22Rv1 (cell line): ENCODE measurements around the gene GLCCI1.

Experiments used
- H3K27ac ChIP-seq: fragments of 450-650 bp; 2 replicates; pipeline ENCODE4 v1.5.1; 2017
- ZFX ChIP-seq: fragments of 450-650 bp; IDR thresholded peaks from 2 replicates; pipeline ENCODE4 v1.6.1; 2017; ENCODE audit warnings: antibody characterized with exemption, borderline replicate concordance
- TF ChIP-seq, protein P1 (sequence below): fragments of 450-650 bp; IDR thresholded peaks from 2 replicates; pipeline ENCODE4 v1.5.1; 2017; ENCODE audit warnings: mild to moderate bottlenecking

GLCCI1 gene

DNA sequence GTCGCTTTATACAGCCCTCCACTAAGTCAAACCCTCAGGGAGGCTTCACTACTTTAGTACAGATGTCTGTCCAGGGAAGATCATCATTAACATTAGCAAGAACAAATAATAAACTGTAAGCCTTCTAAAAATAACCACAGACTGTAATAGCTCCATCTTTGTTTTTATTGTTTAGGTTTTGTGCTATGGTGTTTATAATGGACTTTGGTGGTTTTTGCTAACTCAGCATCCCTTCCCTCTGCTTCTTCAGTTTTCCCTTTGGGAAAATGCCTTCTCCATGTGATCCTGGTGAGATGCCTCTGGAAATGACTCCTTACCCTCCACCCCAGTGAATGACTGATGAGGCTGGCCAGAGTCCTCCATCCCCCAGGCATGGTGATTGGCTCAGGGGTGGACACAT is 162.1 kb downstream of the GLCCI1 start:
- no peak overlapping the region for H3K27ac ChIP-seq
- TF ChIP-seq, protein P1, sequence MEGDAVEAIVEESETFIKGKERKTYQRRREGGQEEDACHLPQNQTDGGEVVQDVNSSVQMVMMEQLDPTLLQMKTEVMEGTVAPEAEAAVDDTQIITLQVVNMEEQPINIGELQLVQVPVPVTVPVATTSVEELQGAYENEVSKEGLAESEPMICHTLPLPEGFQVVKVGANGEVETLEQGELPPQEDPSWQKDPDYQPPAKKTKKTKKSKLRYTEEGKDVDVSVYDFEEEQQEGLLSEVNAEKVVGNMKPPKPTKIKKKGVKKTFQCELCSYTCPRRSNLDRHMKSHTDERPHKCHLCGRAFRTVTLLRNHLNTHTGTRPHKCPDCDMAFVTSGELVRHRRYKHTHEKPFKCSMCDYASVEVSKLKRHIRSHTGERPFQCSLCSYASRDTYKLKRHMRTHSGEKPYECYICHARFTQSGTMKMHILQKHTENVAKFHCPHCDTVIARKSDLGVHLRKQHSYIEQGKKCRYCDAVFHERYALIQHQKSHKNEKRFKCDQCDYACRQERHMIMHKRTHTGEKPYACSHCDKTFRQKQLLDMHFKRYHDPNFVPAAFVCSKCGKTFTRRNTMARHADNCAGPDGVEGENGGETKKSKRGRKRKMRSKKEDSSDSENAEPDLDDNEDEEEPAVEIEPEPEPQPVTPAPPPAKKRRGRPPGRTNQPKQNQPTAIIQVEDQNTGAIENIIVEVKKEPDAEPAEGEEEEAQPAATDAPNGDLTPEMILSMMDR = no peak
- no peak for TF ChIP-seq ZFX

DNA sequence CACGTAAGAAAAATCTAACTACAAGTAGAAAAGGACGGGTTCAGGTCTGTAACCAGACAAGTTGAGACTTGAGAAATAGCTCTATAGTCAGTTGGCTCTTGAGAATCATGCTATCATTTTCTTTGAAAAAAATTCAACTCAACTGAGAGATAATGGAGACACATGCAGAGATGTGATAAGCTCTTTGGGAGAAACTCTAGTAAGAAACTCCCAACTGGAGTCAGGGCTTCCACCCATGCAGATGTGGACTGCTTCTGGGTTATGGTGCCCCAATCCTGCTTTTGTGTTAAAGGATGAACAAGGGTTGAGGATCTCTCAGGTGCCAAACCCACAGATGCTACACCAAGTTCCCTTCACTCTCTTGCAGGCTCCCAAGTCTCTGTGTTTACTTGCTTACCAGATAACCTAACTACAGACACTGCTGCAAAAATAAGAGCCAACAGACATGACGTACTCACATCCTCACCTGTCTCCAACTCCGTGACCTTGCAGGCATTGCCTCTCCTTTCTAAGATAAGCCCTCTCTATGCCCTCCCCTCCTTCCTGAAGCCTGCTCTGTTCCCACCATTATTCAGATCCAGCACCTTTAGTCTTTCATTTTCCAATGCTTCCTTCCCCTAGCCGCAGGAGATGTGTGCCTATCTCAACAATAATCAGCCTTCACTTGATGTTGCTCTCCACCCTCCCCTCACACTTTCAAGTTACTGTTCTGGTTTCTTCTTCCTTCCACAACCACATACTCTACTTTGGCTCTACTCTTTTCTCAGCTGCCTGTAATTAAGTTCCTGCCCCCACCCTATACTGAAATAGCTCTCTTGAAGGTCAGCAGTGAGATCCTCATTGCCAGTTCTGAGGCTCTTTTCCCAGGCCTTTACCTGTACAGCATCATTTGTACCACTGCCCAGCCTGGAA is 163.4 kb downstream of the GLCCI1 start:
- no peak for TF ChIP-seq ZFX
- TF ChIP-seq, protein P1 = no peak
- no peak overlapping the region for H3K27ac ChIP-seq

DNA sequence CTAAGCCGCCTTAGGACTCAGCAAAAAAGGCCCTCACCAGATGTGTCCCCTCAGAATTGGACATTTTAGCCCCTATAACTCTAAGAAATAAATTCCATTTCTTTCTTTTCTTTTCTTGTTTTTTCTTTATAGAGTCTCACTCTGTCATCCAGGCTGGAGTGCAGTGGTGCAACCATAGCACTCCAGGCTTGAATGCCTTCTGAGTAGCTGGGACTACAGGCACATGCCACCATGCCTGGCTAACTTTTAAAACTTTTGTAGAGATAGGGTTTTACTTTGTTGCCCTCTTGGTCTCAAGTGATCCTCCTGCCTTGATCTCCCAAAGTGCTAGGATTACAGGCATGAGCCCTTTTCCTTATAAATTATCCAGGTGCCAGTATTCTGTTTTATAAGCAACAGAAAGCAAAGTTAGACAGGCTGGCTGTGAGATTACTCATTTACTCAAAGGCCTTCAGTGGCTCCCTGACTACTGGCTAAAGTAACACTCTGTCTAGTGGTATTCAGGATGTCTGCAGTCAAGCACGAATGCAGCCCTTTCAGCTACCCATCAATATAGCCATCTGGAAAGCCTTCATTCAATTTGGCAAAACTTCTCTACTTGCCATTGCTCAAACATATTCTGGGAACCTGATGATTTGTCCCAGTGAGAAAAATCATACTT is 164.7 kb downstream of the GLCCI1 start:
- H3K27ac ChIP-seq = no peak overlapping the region
- TF ChIP-seq ZFX = no peak
- TF ChIP-seq, protein P1 = no peak

DNA sequence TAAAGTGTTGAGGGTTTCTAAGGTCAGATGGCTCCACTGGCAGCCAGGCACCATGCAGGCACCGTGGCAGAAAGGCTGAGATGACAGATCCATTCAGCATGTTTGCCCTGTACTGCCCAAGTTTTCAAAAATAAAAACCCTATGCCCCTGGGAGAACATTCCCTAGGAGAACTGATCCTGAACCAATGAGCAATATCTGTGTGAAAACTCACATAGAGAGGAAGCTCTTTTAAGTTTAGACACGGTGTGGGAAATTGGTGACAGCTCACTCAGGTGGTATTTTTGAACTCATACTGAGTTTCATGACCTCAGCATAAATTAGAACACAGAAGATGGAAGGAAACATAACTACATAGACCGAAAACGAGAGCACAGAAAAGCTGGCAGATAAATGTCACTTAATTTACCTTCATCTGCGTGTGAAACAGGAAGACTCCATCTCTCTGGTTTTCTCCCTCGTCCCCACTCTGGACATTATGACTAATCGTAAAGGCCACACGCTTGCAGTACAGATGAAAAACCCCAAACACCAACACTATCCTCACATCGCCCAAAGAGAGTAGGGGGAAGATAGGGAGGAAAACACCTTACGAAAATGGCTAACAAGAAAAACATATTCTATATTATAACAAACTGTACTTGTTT is 165.6 kb downstream of the GLCCI1 start:
- TF ChIP-seq ZFX = no peak
- TF ChIP-seq, protein P1 = no peak
- no peak overlapping the region for H3K27ac ChIP-seq

DNA sequence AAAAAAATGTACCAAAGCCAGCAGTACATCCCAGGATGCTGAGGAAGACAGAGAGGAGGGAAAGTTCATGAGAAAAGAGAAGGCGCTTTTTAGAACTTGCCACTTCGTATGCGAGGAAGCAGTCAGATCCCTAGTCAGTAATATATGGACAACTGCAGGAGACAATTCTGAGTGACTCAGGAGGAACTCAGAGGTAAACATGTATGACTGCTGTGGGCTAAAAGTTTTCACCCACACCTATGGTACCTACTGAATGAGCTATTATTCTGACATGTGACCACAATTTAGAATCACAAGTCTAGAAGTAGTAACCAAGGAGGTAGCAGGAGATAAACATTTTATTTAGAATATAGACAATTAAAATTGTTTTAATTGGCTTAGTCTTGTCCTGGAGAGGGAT is 166.8 kb downstream of the GLCCI1 start:
- H3K27ac ChIP-seq = no peak overlapping the region
- TF ChIP-seq ZFX = no peak
- TF ChIP-seq, protein P1 = no peak

DNA sequence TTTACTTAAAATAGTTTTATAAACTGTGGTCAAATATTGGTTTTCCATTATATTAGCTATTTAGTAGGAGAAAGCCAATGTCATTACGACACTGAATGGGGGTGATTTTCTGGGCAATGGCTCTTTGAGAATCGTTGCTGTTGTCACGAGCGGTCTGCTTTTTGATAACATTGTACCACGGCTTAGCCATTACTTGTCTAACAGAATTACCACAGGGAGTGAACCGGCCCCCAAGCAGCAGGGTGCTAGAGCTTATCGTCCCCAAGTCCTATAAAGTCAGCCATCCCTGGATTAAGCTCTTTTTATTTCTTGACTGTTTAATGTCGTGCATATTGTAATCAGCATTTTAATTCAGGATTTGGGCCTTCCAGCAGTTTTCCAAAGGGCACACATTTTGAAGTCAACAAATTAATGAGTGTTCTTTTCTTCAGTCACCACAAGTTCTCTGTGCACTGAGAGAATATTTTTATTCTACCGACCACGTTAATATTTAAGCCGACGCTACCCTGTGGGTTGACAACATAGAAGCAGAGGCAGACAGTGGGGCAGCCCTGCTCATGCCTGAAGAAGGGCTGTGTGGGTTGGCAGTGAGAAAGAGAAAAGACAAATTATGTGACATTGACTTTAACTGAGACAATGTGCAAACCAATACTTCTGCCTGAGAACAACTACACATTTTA is 167.6 kb downstream of the GLCCI1 start:
- no peak overlapping the region for H3K27ac ChIP-seq
- TF ChIP-seq ZFX = no peak
- TF ChIP-seq, protein P1 = no peak
